Measurements from ENCODE around the gene CHST8.

The CHST8 gene

DNA sequence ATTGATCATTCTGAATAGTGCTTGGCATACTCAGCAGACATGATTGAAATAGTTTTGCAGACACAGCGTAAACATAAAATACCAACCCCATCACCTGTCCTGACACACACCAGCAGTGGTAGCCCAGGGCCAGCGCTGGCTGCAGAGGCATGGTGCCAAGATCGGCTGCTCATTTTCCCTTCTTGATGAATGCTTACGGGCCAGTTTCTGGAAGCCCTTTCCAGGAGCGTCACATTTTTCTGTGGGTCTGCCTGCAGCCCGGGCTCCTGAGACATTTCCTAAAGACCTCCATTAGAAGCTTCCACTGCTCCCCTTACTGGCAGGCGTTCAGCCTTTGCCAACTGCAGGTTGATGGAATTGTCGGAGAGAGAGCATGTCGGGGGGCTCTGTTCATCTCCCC is 48.6 kb downstream of the CHST8 start:
- H3K27me3 Mint-ChIP-seq, result peaks cover 4% of the 10 kb centered on the region

DNA sequence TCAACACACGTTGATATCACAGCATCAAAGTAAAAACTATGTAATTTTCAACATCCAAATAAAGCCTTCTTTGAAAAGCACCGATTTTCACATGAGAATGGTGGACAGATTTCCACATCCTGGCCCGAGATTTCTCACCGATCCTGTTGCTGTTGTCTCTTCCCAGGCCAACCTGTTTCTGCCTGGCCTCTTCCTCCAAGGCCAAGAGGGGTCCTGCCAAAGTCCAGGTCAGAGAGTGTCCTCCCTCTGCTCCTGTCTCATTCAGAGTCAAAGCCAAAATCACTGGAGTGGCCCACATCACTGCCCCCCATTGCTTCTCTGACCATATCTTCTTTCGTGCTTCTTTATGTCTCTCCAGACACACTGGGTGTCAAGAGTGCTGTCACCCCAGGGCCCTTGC is 49.5 kb downstream of the CHST8 start:
- H3K4me1 Mint-ChIP-seq, result no peaks in the 10 kb centered on the region
- H3K36me3 Mint-ChIP-seq, result no peaks in the 10 kb centered on the region
- peak overlapping the region; percentile 42 for H3K27ac Mint-ChIP-seq
- peaks cover 4% of the 10 kb centered on the region for H3K27me3 Mint-ChIP-seq
- no peak overlapping the region for H3K4me3 Mint-ChIP-seq
- H3K9me3 Mint-ChIP-seq, result no peaks in the 10 kb centered on the region

More for the DNA sequence above, 48.6 kb downstream of the CHST8 start:
- Mint-ChIP-seq H3K4me1 (no peaks in the 10 kb centered on the region), H3K36me3 (no peaks in the 10 kb centered on the region), H3K27ac (no peak overlapping the region), H3K4me3 (no peak overlapping the region), H3K9me3 (no peaks in the 10 kb centered on the region)

GRCh38 chr19:33673258-33673875 is 51.6 kb downstream of the CHST8 start:
- Mint-ChIP-seq H3K36me3 (no peaks in the 10 kb centered on the region), H3K27me3 (peaks cover 4% of the 10 kb centered on the region), H3K4me3 (no peak overlapping the region), H3K27ac (no peak overlapping the region), H3K9me3 (no peaks in the 10 kb centered on the region), H3K4me1 (no peaks in the 10 kb centered on the region)

DNA sequence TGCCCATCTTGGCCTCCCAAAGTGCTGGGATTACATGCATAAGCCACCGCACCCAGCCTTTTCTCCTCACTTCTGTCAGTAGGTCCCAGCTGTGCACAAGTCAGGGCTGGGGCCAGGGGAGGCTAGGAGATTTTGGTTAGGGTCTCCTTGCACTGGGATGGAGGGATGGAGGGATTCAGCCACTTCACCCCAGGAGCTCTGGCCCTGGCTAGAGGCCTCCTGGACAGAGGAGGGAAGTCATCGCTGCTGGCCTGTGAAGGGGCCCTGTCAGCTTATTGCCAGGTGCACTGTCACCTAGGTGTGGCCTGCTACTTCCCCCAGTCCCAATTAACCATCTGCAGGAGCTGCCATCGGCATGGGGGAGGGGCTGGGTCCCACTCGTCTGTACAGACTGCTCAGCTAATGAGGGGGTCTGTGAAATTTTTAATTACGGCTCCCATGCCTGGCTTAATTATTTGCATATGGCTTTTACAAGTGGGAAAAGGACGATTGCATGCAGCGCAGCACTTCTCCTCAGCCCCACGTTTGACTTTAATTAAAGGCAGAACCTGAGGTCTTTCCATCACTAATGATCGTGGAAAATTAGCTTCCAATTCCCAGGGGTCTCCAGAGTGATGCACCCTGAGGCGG is 52.4 kb downstream of the CHST8 start:
- Mint-ChIP-seq H3K36me3 (no peaks in the 10 kb centered on the region), H3K4me3 (no peak overlapping the region), H3K27ac (no peak overlapping the region), H3K9me3 (no peaks in the 10 kb centered on the region), H3K4me1 (no peaks in the 10 kb centered on the region), H3K27me3 (peaks cover 4% of the 10 kb centered on the region)

DNA sequence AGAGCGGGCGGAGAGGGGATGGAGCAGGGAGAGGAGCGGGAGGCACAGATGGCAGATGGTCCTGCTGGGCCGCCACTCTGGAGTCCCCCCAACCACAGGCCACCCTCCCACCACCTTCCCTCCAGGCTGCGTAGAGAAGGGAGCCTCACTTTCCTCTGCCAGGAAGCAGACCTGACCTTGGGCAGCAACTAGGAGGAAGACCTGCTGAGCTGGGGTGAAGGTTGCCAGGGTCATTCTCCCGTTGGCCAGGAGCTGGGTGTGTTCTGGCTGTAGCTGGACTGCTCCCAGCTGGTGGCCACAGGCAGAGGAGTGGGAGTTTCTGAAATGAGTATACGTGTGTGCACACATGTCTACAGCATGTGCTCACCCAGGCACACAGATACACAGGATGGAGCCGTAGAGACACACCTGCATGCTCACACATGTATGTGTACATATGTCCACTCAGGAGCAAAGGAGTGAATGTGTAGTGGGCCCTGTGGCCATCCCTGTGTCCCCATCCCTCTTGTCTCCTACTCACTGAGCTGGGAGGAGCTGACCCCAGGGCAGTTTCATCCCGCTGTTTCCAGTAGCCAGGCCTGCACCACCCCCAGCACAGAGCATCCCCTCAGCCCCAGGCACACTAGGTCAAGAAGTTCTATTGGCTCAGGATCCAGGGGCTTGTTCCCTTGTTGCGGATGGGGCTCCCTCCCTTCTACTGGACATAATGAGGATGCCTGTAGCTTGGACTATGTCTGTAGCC is 53.0 kb downstream of the CHST8 start:
- no peak overlapping the region for H3K27ac Mint-ChIP-seq
- H3K27me3 Mint-ChIP-seq, result peaks cover 4% of the 10 kb centered on the region
- H3K36me3 Mint-ChIP-seq, result no peaks in the 10 kb centered on the region
- no peaks in the 10 kb centered on the region for H3K4me1 Mint-ChIP-seq
- no peaks in the 10 kb centered on the region for H3K9me3 Mint-ChIP-seq
- no peak overlapping the region for H3K4me3 Mint-ChIP-seq

GRCh38 chr19:33675501-33676124 is 53.9 kb downstream of the CHST8 start:
- no peak overlapping the region for H3K27ac Mint-ChIP-seq
- no peak overlapping the region for H3K4me3 Mint-ChIP-seq
- H3K4me1 Mint-ChIP-seq, result no peaks in the 10 kb centered on the region
- no peaks in the 10 kb centered on the region for H3K36me3 Mint-ChIP-seq
- H3K27me3 Mint-ChIP-seq, result peaks cover 4% of the 10 kb centered on the region
- no peaks in the 10 kb centered on the region for H3K9me3 Mint-ChIP-seq

DNA sequence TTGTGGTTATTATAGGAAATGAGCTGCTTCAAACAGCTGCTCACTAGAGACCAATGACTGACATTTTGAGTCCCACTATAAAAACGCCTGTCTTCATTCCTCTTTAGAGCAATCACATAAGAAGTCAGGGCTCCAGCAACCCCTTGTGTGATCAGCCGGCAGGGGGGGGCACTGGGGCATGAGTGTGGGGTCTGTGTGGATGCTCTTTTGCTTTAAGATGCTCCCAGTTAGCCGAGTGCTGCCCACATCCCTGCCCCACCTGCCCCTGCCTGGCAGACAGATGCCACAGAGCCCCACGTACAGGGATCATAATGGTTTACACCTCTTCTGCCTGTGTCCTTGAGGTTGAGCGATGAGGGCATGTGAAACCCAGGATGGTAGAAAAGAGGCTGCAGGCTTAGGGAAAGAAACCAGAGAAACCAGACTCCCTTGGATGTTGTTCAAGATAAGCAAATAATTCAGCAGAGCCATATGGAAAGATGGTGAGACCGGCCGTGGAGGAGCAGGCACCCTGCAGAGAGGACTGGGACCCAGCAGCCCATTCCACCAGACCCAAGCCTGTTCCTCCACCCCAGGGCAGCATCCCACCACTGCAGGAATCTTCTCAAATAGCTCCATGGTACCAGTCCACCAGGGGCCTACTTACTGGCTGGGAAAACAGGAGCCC is 55.4 kb downstream of the CHST8 start:
- Mint-ChIP-seq H3K27me3 (peaks cover 4% of the 10 kb centered on the region), H3K9me3 (no peaks in the 10 kb centered on the region)

DNA sequence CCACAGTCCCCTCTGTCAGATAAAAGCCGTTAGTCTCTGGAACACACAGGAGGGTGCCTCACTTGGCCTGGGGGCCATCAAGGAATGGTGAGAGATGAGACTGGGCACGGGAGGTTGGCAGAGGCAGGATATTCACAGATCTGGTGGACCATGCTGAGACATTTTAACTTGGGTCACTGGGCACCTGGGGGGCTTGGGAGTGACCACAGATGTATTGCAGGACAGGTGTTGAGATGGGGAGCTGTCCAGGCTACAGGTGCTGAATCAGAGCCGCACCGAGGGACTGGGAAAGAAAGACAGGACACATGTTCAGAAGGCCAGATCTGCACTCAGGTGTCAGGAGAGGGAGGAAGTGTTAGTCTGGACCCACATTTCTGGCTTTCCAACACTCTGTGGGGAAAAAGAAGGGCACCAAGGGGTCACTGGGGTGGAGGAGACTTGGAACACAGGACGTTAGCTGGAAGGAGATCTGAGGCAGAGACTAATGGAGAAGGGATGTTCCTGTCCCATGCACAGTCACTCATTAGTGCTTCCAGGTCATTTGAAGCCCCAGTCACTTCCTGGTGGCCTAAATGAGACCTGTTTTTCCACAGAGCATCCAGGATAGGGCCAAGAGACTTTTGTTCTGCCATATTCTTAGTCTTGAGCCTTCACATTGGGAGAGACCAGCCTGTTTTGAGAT is 56.1 kb downstream of the CHST8 start:
- Mint-ChIP-seq H3K4me3 (no peak overlapping the region), H3K4me1 (no peaks in the 10 kb centered on the region), H3K9me3 (no peaks in the 10 kb centered on the region), H3K36me3 (no peaks in the 10 kb centered on the region), H3K27ac (peak overlapping the region; percentile 27), H3K27me3 (peaks cover 3% of the 10 kb centered on the region)

More for the DNA sequence above, 55.4 kb downstream of the CHST8 start:
- Mint-ChIP-seq H3K4me1 (no peaks in the 10 kb centered on the region), H3K27ac (no peak overlapping the region), H3K36me3 (no peaks in the 10 kb centered on the region), H3K4me3 (no peak overlapping the region)

GRCh38 chr19:33678796-33679585 is 57.2 kb downstream of the CHST8 start:
- H3K27me3 Mint-ChIP-seq, result peaks cover 5% of the 10 kb centered on the region
- no peaks in the 10 kb centered on the region for H3K36me3 Mint-ChIP-seq
- no peaks in the 10 kb centered on the region for H3K4me1 Mint-ChIP-seq
- H3K4me3 Mint-ChIP-seq, result no peak overlapping the region
- H3K27ac Mint-ChIP-seq, result no peak overlapping the region
- no peaks in the 10 kb centered on the region for H3K9me3 Mint-ChIP-seq

GRCh38 chr19:33679696-33680095 is 57.9 kb downstream of the CHST8 start:
- Mint-ChIP-seq H3K27ac (no peak overlapping the region), H3K4me3 (no peak overlapping the region), H3K36me3 (no peaks in the 10 kb centered on the region), H3K27me3 (peaks cover 7% of the 10 kb centered on the region), H3K9me3 (no peaks in the 10 kb centered on the region), H3K4me1 (no peaks in the 10 kb centered on the region)

- H3K4me1 Mint-ChIP-seq, result no peaks in the 10 kb centered on the region
- H3K27me3 Mint-ChIP-seq, result peaks cover 14% of the 10 kb centered on the region
- no peaks in the 10 kb centered on the region for H3K36me3 Mint-ChIP-seq
- no peak overlapping the region for H3K4me3 Mint-ChIP-seq
- H3K27ac Mint-ChIP-seq, result no peak overlapping the region
- H3K9me3 Mint-ChIP-seq, result no peaks in the 10 kb centered on the region
Observed at GRCh38 chr19:33681081-33681680, 59.4 kb downstream of the CHST8 start.

- Mint-ChIP-seq H3K4me1 (no peaks in the 10 kb centered on the region), H3K36me3 (no peaks in the 10 kb centered on the region), H3K9me3 (no peaks in the 10 kb centered on the region), H3K27me3 (peaks cover 21% of the 10 kb centered on the region), H3K27ac (no peak overlapping the region), H3K4me3 (no peak overlapping the region)
Observed at GRCh38 chr19:33683881-33684537, 62.3 kb downstream of the CHST8 start.

DNA sequence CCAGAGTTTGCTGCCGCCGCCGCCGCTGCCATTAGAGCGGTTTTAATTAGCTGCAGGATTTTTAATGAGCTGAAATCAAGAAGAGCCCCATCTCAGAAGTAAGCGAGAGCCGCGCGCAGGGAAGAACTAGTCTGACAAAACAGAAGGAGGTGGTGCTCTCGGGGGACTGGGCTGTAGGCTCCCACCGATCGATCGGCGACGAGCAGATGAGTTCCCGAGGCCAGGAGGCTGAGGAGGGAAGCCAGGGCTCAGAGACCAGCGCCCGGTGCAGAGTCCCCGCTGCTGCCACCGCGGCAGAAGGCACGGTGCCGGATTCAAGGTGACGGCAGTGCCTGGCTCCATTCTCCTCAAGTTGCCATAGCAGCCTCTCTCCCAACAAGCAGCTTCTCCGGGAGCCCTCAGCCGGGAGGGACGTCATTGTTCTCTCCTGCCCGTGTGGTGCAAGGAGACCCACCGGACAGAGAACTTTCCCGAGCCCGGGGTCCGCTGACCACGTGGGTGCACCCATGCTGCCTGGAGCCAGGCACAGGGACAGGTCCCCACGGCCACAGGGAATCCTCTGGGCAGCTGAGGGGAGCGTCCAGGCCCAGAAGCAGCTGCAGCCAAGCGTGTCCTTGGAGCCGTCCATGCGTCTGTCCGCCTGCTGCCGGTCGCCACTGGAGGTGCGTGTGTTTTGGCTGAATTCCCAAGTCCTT is 62.9 kb downstream of the CHST8 start:
- Mint-ChIP-seq H3K27me3 (peaks cover 21% of the 10 kb centered on the region), H3K4me3 (no peak overlapping the region), H3K27ac (no peak overlapping the region), H3K36me3 (no peaks in the 10 kb centered on the region), H3K4me1 (no peaks in the 10 kb centered on the region), H3K9me3 (no peaks in the 10 kb centered on the region)
